Neuron (in vitro differentiated cells): Measurements from ENCODE around the gene KLHL30.

ENCODE experiments used
- H2AFZ ChIP-seq: one replicate; pipeline ENCODE4 v1.6.1; 2013; ENCODE audit warnings: low read depth, mild to moderate bottlenecking, inconsistent platforms, low read length, moderate library complexity
- H3K27me3 ChIP-seq: one replicate; pipeline ENCODE4 v1.6.1; 2013; ENCODE audit warnings: low read length; ENCODE audit not compliant: insufficient read depth
- H3K36me3 ChIP-seq: one replicate; pipeline ENCODE4 v1.6.1; 2013; ENCODE audit warnings: low read length; ENCODE audit not compliant: insufficient read depth
- H3K4me1 ChIP-seq: one replicate; pipeline ENCODE4 v1.6.1; 2013; ENCODE audit warnings: low read length; ENCODE audit not compliant: insufficient read depth
- H3K4me3 ChIP-seq: 2 replicates; pipeline ENCODE4 v1.5.1; 2013; ENCODE audit warnings: mild to moderate bottlenecking, low read length, moderate library complexity
- H3K9me3 ChIP-seq: one replicate; pipeline ENCODE4 v1.6.1; 2013; ENCODE audit warnings: low read length

KLHL30 gene

GRCh38 chr2:238135601-238136150 is 2.8 kb upstream of the KLHL30 start:
- Histone ChIP-seq H3K9me3 (no peaks in the 10 kb centered on the region), H2AFZ (no peak overlapping the region), H3K4me1 (peaks cover 9% of the 10 kb centered on the region), H3K27me3 (peaks cover 5% of the 10 kb centered on the region), H3K4me3 (no peak overlapping the region), H3K36me3 (no peaks in the 10 kb centered on the region)

GRCh38 chr2:238136820-238137537 is 1.5 kb upstream of the KLHL30 start:
- H3K4me3 ChIP-seq, result no peak overlapping the region
- no peaks in the 10 kb centered on the region for H3K9me3 ChIP-seq
- peaks cover 9% of the 10 kb centered on the region for H3K27me3 ChIP-seq
- no peak overlapping the region for H2AFZ ChIP-seq
- no peaks in the 10 kb centered on the region for H3K36me3 ChIP-seq
- H3K4me1 ChIP-seq, result peaks cover 9% of the 10 kb centered on the region

GRCh38 chr2:238137885-238138284 is 583 bp upstream of the KLHL30 start:
- H3K36me3 ChIP-seq, result no peaks in the 10 kb centered on the region
- no peaks in the 10 kb centered on the region for H3K9me3 ChIP-seq
- no peak overlapping the region for H2AFZ ChIP-seq
- no peak overlapping the region for H3K4me3 ChIP-seq
- H3K4me1 ChIP-seq, result peaks cover 9% of the 10 kb centered on the region
- H3K27me3 ChIP-seq, result peaks cover 9% of the 10 kb centered on the region

- no peaks in the 10 kb centered on the region for H3K9me3 ChIP-seq
- H3K4me3 ChIP-seq, result no peak overlapping the region
- H3K4me1 ChIP-seq, result peaks cover 9% of the 10 kb centered on the region
- H3K36me3 ChIP-seq, result no peaks in the 10 kb centered on the region
- H3K27me3 ChIP-seq, result peaks cover 9% of the 10 kb centered on the region
- no peak overlapping the region for H2AFZ ChIP-seq
These were observed 950 bp downstream of the KLHL30 start for GRCh38 chr2:238139196-238140039.

- peaks cover 9% of the 10 kb centered on the region for H3K4me1 ChIP-seq
These were observed 1.6 kb downstream of the KLHL30 start for GRCh38 chr2:238140040-238140439.

GRCh38 chr2:238140721-238141540 is 2.5 kb downstream of the KLHL30 start:
- Histone ChIP-seq H3K4me1 (peaks cover 9% of the 10 kb centered on the region), H2AFZ (no peak overlapping the region), H3K4me3 (no peak overlapping the region), H3K36me3 (no peaks in the 10 kb centered on the region), H3K9me3 (no peaks in the 10 kb centered on the region), H3K27me3 (peaks cover 6% of the 10 kb centered on the region)

More at GRCh38 chr2:238140040-238140439, 1.6 kb downstream of the KLHL30 start:
- no peak overlapping the region for H3K4me3 ChIP-seq
- no peaks in the 10 kb centered on the region for H3K36me3 ChIP-seq
- no peak overlapping the region for H2AFZ ChIP-seq
- H3K27me3 ChIP-seq, result peaks cover 6% of the 10 kb centered on the region
- H3K9me3 ChIP-seq, result no peaks in the 10 kb centered on the region

- Histone ChIP-seq H3K4me1 (peaks cover 9% of the 10 kb centered on the region), H2AFZ (no peak overlapping the region), H3K4me3 (no peak overlapping the region), H3K36me3 (no peaks in the 10 kb centered on the region), H3K9me3 (no peaks in the 10 kb centered on the region), H3K27me3 (peaks cover 6% of the 10 kb centered on the region)
These were observed 3.3 kb downstream of the KLHL30 start for GRCh38 chr2:238141541-238142318.

GRCh38 chr2:238142382-238143205 is 4.1 kb downstream of the KLHL30 start:
- no peak overlapping the region for H2AFZ ChIP-seq
- no peaks in the 10 kb centered on the region for H3K36me3 ChIP-seq
- no peak overlapping the region for H3K4me3 ChIP-seq
- H3K27me3 ChIP-seq, result peaks cover 6% of the 10 kb centered on the region
- H3K4me1 ChIP-seq, result peaks cover 9% of the 10 kb centered on the region
- no peaks in the 10 kb centered on the region for H3K9me3 ChIP-seq

GRCh38 chr2:238143239-238143951 is 4.9 kb downstream of the KLHL30 start:
- no peak overlapping the region for H3K4me3 ChIP-seq
- H2AFZ ChIP-seq, result no peak overlapping the region
- H3K27me3 ChIP-seq, result peaks cover 4% of the 10 kb centered on the region
- no peaks in the 10 kb centered on the region for H3K36me3 ChIP-seq
- H3K9me3 ChIP-seq, result no peaks in the 10 kb centered on the region
- peaks cover 13% of the 10 kb centered on the region for H3K4me1 ChIP-seq

GRCh38 chr2:238144262-238144661 is 5.8 kb downstream of the KLHL30 start:
- Histone ChIP-seq H3K27me3 (peaks cover 4% of the 10 kb centered on the region), H3K9me3 (no peaks in the 10 kb centered on the region), H3K36me3 (no peaks in the 10 kb centered on the region), H2AFZ (no peak overlapping the region), H3K4me1 (peaks cover 4% of the 10 kb centered on the region), H3K4me3 (no peak overlapping the region)

- peaks cover 4% of the 10 kb centered on the region for H3K4me1 ChIP-seq
- peaks cover 4% of the 10 kb centered on the region for H3K27me3 ChIP-seq
- H3K4me3 ChIP-seq, result no peak overlapping the region
- no peak overlapping the region for H2AFZ ChIP-seq
- no peaks in the 10 kb centered on the region for H3K36me3 ChIP-seq
- H3K9me3 ChIP-seq, result no peaks in the 10 kb centered on the region
These were observed 6.6 kb downstream of the KLHL30 start for GRCh38 chr2:238145046-238145445.
